Astrocyte (in vitro differentiated cells and primary cell): ENCODE results near the gene GABBR1. TPM values are rescaled to one million over a fixed set of nuclear protein-coding genes. Genes with fewer than 3 reads are reported as not detected.

Experiments used
- DNase-seq: peaks from one replicate; pipeline ENCODE4 v3.0.0-alpha.2; 2010; ENCODE audit warnings: low read depth
- FAIRE-seq: peaks from 2 replicates; lab custom pipeline; 2011; peaks lifted over from hg19 to GRCh38; lab: Jason Lieb, UNC
- H2AFZ ChIP-seq: 2 replicates; pipeline ENCODE4 v1.6.0; 2012; ENCODE audit warnings: low read depth, low read length, inconsistent platforms
- H3K27ac ChIP-seq: 2 replicates; pipeline ENCODE4 v1.5.1; 2011; ENCODE audit warnings: low read depth, low read length, inconsistent platforms
- H3K27me3 ChIP-seq: 2 replicates; pipeline ENCODE4 v1.6.0; 2011; ENCODE audit warnings: low read length, inconsistent platforms; ENCODE audit not compliant: insufficient read depth
- H3K36me3 ChIP-seq: 2 replicates; pipeline ENCODE4 v1.5.1; 2011; ENCODE audit warnings: low read length, inconsistent platforms; ENCODE audit not compliant: insufficient read depth
- H3K4me1 ChIP-seq: 2 replicates; pipeline ENCODE4 v1.5.1; 2011; ENCODE audit warnings: low read length, inconsistent platforms; ENCODE audit not compliant: insufficient read depth
- H3K4me2 ChIP-seq: 2 replicates; pipeline ENCODE4 v1.6.0; 2012; ENCODE audit warnings: low read length, inconsistent platforms
- H3K4me3 ChIP-seq: 2 replicates; pipeline ENCODE4 v1.5.1; 2011; ENCODE audit warnings: low read depth, mild to moderate bottlenecking, low read length, inconsistent platforms; ENCODE audit not compliant: insufficient read depth
- H3K79me2 ChIP-seq: 2 replicates; pipeline ENCODE4 v1.6.0; 2012; ENCODE audit warnings: mild to moderate bottlenecking, low read length, inconsistent platforms; ENCODE audit not compliant: insufficient read depth
- H3K9ac ChIP-seq: 2 replicates; pipeline ENCODE4 v1.6.0; 2012; ENCODE audit warnings: mild to moderate bottlenecking, low read length, inconsistent platforms
- H3K9me3 ChIP-seq: 2 replicates; pipeline ENCODE4 v1.5.1; 2012; ENCODE audit warnings: low read depth, mild to moderate bottlenecking, low read length, inconsistent platforms; ENCODE audit not compliant: insufficient read depth
- H4K20me1 ChIP-seq: 2 replicates; pipeline ENCODE4 v1.6.0; 2012; ENCODE audit warnings: low read length, inconsistent platforms; ENCODE audit not compliant: insufficient read depth
- H3K27ac Mint-ChIP-seq: one replicate; pipeline ENCODE4 v1.8.0; 2021; ENCODE audit warnings: mild to moderate bottlenecking, mixed read lengths; ENCODE audit not compliant: unreplicated experiment
- H3K27me3 Mint-ChIP-seq: one replicate; pipeline ENCODE4 v1.8.0; 2021; ENCODE audit warnings: low read depth, mixed read lengths; ENCODE audit not compliant: unreplicated experiment
- H3K36me3 Mint-ChIP-seq: one replicate; pipeline ENCODE4 v1.8.0; 2021; ENCODE audit warnings: low read depth, mixed read lengths; ENCODE audit not compliant: unreplicated experiment
- H3K4me1 Mint-ChIP-seq: one replicate; pipeline ENCODE4 v1.8.0; 2021; ENCODE audit warnings: low read depth, mixed read lengths; ENCODE audit not compliant: unreplicated experiment
- H3K4me3 Mint-ChIP-seq: one replicate; pipeline ENCODE4 v1.8.0; 2021; ENCODE audit warnings: mild to moderate bottlenecking, moderate library complexity, mixed read lengths; ENCODE audit not compliant: unreplicated experiment
- H3K9me3 Mint-ChIP-seq: one replicate; pipeline ENCODE4 v1.8.0; 2021; ENCODE audit warnings: mild to moderate bottlenecking, mixed read lengths; ENCODE audit not compliant: unreplicated experiment
- CTCF ChIP-seq: IDR thresholded peaks from 2 replicates; pipeline ENCODE4 v1.5.1; 2011; ENCODE audit warnings: low read depth, mild to moderate bottlenecking, inconsistent platforms, low read length, moderate library complexity; ENCODE audit not compliant: insufficient read depth
- EZH2 ChIP-seq: IDR thresholded peaks from 2 replicates; pipeline ENCODE4 v1.6.1; 2012; ENCODE audit warnings: mild to moderate bottlenecking, low read length, inconsistent platforms; ENCODE audit not compliant: insufficient read depth
- total RNA-seq: library from RNA; stranded (reverse); gene quantifications from 2 replicates; pipeline ENCODE4 v1.2.1, GENCODE V29; 2021

The GABBR1 gene
- total RNA-seq, 1 donor from 2014 or later = 66.3 TPM

GRCh38 chr6:29629571-29629970, 3.4 kb downstream of the GABBR1 start:
- Histone ChIP-seq H3K27me3 (no peaks in the 10 kb centered on the region), H3K9me3 (no peaks in the 10 kb centered on the region), H3K4me2 (peak overlapping the region; percentile 100), H3K27ac (no peak overlapping the region), H2AFZ (no peak overlapping the region), H3K9ac (peak overlapping the region; percentile 91), H3K36me3 (no peaks in the 10 kb centered on the region), H4K20me1 (peaks cover 39% of the 10 kb centered on the region), H3K4me1 (peaks cover 55% of the 10 kb centered on the region), H3K4me3 (no peak overlapping the region), H3K79me2 (peaks cover 19% of the 10 kb centered on the region)
- Mint-ChIP-seq H3K4me3 (peak overlapping the region; percentile 86), H3K27me3 (no peaks in the 10 kb centered on the region), H3K4me1 (peaks cover 49% of the 10 kb centered on the region), H3K36me3 (peaks cover 2% of the 10 kb centered on the region), H3K27ac (no peak overlapping the region), H3K9me3 (no peaks in the 10 kb centered on the region)
- DNase-seq (no peak), FAIRE-seq (no peak)
- no peak for TF ChIP-seq CTCF
- no peak for TF ChIP-seq EZH2

DNA sequence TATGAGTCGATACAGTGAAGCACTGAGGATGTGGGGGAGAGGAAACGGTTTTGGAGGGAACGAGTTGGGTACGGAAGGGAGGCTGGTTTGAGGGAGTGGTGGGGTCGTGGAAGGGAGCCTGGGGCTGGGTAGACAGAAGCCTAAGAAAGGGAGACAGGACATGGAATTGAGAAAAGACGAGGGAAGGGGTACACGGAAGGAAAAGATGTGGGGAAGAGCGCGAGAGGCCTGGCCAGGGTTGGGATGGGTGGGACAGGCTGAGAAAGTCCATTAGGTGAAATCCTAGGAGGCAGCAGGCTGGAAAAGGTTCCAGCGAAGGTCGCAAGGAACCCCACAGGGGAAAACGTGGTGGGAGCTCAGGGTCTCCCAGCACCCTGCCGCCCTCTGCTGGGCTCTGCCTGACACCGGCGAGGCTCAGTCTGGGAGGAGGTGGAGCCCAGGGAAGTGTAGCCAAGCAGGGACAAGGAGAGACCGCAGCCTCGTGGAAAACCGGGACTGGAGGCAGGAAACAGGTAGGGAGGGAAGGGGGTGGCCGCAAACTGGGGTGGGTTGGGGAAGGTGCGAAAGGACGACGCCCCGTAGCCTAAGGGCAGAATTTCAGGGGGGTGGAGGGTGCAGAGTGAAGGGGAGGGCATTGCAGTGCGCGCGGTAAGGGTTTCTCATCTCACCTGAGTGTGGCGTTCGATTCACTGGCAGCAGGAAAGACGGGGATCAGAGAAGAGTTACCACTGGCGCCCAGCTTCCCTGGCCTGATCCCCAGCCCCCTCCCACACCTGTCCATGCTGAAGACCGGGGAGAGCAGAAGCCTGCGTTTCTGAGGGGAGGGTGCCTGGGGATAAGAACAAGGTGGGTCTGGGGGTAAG, 4.3 kb downstream of the GABBR1 start:
- FAIRE-seq = no peak

More for the DNA sequence above, 4.3 kb downstream of the GABBR1 start:
- Mint-ChIP-seq H3K9me3 (no peaks in the 10 kb centered on the region), H3K36me3 (peaks cover 7% of the 10 kb centered on the region), H3K4me1 (peaks cover 54% of the 10 kb centered on the region), H3K4me3 (peak overlapping the region; percentile 89), H3K27me3 (no peaks in the 10 kb centered on the region), H3K27ac (peak overlapping the region; percentile 97)
- peak overlapping the region; percentile 96 for H2AFZ ChIP-seq
- H3K9me3 ChIP-seq = no peaks in the 10 kb centered on the region
- peaks cover 19% of the 10 kb centered on the region for H3K79me2 ChIP-seq
- H3K9ac ChIP-seq = peak overlapping the region; percentile 91
- peak overlapping the region; percentile 75 for H3K4me3 ChIP-seq
- H3K36me3 ChIP-seq = peaks cover 2% of the 10 kb centered on the region
- H3K27me3 ChIP-seq = no peaks in the 10 kb centered on the region
- TF ChIP-seq CTCF (peak; percentile 55), EZH2 (no peak)
- H4K20me1 ChIP-seq = peaks cover 46% of the 10 kb centered on the region
- peak; percentile 55 for DNase-seq
- H3K4me1 ChIP-seq = peaks cover 53% of the 10 kb centered on the region
- H3K27ac ChIP-seq = peak overlapping the region; percentile 80
- peak overlapping the region; percentile 100 for H3K4me2 ChIP-seq
